HUES6 (cell line): Measurements from ENCODE around the gene ARPIN.
"Not testable (repeated sequence)": the region's sequence is repeated elsewhere in the genome, so short reads cannot be mapped to it uniquely, and the experiment has no call there.

Source experiments
- H3K27ac ChIP-seq: 2 replicates; pipeline ENCODE4 v1.7.0; 2013; ENCODE audit warnings: low read depth, mild to moderate bottlenecking, low read length, inconsistent platforms
- H3K27me3 ChIP-seq: 2 replicates; pipeline ENCODE4 v1.6.1; 2013; ENCODE audit warnings: low read length; ENCODE audit not compliant: control insufficient read depth, insufficient read depth
- H3K36me3 ChIP-seq: 2 replicates; pipeline ENCODE4 v1.6.1; 2013; ENCODE audit warnings: low read length; ENCODE audit not compliant: control insufficient read depth, insufficient read depth
- H3K4me1 ChIP-seq: 2 replicates; pipeline ENCODE4 v1.6.1; 2013; ENCODE audit warnings: low read length; ENCODE audit not compliant: control insufficient read depth, insufficient read depth
- H3K4me3 ChIP-seq: 2 replicates; pipeline ENCODE4 v1.5.1; 2013; ENCODE audit warnings: low read depth, low read length
- H3K9ac ChIP-seq: one replicate; pipeline ENCODE4 v1.6.1; 2013; ENCODE audit warnings: mild to moderate bottlenecking, low read length
- H3K9me3 ChIP-seq: 2 replicates; pipeline ENCODE4 v1.6.1; 2013; ENCODE audit warnings: low read depth, low read length; ENCODE audit not compliant: control insufficient read depth, insufficient read depth

The ARPIN gene

DNA sequence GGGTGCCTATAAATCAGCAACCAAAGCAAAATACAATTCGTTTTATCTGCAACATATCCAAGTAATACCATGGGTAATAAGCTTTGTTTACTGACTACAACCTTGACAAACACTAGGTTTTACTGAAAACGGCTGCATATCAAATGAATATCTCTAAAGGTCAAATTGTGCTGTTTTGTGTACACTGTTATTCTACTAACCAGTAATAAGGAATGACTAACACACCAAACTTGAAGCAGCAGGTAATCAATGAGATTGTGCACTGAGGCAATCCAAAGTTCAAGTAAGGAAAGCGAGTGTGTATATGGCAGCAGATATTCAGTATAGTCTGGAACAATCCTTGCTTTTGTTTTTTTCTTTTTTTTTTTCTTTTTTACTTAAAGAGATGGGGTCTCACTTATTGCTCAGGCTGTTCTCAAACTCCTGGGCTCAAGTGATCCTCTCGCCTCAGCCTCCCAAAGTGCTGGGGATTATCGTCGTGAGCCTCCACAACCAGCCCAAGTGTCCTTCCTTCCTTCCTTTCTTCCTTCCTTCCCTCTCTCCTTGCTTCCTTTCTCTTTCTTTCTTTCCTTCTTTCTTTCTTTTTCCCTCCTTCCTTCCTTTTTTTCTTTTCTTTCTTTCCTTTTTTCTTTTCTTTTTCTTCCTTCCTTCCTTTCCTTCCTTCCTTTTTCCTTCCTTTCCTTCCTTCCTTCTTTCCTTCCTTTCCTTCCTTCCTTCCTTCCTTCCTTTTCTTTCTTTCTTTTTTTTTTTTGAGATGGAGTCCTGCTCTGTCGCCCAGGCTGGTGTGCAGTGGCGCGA lies 53.9 kb downstream of the ARPIN start:
- Histone ChIP-seq H3K27ac (no peak overlapping the region), H3K36me3 (peaks cover 58% of the 10 kb centered on the region), H3K4me1 (no peaks in the 10 kb centered on the region), H3K27me3 (no peaks in the 10 kb centered on the region), H3K4me3 (no peak overlapping the region), H3K9ac (no peak overlapping the region), H3K9me3 (0 out of 2 replicates have a peak, but pooled peaks cover 2% of the 10 kb centered on the region)

DNA sequence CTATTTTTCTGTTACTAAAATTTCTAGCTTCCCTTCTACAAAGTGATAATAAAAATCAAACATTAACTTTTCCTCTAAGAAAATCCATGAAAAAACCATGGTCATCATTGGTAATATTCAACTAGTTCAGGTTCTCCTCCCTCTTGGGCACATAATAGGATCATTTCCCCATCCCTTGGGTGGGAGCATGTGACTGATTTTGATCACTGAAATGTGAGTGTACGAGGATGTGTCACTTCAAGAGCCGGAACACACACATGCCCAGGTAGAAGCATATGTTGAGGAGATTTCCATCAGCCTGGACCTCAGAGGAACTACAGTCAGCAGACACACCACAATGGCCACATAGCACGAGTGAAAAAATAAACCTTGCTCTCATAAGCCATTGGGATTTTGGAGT lies 55.1 kb downstream of the ARPIN start:
- H3K4me3 ChIP-seq = no peak overlapping the region
- H3K36me3 ChIP-seq = peaks cover 52% of the 10 kb centered on the region
- H3K9me3 ChIP-seq = 0 out of 2 replicates have a peak, but pooled peaks cover 2% of the 10 kb centered on the region
- H3K27ac ChIP-seq = no peak overlapping the region
- no peak overlapping the region for H3K9ac ChIP-seq
- H3K4me1 ChIP-seq = no peaks in the 10 kb centered on the region
- no peaks in the 10 kb centered on the region for H3K27me3 ChIP-seq

DNA sequence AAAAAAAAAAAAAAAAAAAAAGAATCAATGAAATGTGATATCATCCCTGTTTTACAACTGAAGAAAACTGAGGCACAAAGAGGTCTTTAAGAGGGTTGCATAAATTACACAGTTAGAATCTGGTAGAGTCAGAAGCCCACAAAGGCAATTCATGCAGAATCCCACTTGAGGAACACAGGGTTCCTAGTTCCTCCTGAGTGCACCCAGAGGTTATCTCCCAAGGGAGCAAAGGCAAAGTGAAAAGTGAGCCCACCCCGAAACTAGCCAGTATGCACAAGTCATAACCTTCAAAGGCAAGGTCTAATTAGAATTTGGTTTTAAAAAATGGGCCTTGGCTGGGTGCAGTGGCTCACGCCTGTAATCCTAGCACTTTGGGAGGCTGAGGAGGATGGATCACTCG lies 56.8 kb downstream of the ARPIN start:
- Histone ChIP-seq H3K36me3 (peaks cover 48% of the 10 kb centered on the region), H3K27me3 (no peaks in the 10 kb centered on the region), H3K27ac (no peak overlapping the region), H3K9ac (no peak overlapping the region), H3K4me1 (no peaks in the 10 kb centered on the region), H3K4me3 (no peak overlapping the region), H3K9me3 (0 out of 2 replicates have a peak, but pooled peaks cover 2% of the 10 kb centered on the region)

DNA sequence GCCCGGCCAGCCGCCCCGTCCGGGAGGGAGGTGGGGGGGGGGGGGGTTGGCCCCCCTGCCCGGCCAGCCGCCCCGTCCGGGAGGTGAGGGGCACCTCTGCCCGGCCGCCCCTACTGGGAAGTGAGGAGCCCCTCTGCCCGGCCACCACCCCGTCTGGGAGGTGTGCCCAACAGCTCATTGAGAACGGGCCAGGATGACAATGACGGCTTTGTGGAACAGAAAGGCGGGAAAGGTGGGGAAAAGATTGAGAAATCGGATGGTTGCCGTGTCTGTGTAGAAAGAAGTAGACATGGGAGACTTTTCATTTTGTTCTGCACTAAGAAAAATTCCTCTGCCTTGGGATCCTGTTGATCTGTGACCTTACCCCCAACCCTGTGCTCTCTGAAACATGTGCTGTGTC lies 57.9 kb downstream of the ARPIN start:
- not testable (repeated sequence) for H3K4me3 ChIP-seq, H3K9ac ChIP-seq, H3K27me3 ChIP-seq, H3K9me3 ChIP-seq, H3K27ac ChIP-seq, H3K4me1 ChIP-seq
- H3K36me3 ChIP-seq = peaks cover 43% of the 10 kb centered on the region

DNA sequence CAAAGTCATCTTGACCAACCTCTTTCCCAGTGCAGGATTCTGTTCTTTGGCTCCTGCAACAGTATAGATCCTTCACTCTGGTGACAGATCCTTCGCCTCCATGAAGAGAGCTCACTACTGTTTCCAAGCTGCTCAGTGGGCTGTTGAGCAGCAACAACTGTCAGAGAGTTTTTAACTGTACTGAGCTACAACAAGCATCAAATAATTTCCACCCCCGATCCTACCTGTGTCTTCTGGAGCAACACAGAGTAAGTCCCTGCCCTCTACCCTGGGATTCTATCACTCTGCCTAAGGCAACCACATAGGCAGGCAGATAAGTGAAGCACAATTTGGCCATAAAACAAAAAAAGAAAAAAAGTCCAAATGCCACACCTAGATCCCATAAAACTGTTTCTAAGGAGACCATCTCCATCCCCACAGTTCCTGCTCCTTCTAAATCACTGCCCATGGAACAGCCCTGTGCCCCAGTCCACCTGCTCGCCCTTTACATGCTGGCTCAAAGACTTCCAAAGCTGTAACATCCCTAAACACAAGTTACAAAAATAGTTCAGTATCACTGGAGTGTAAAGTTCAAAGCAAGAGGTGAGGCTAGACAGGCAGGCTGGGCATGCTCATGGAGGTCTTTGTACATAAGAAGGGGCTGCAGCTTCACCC lies 60.3 kb downstream of the ARPIN start:
- Histone ChIP-seq H3K27me3 (no peaks in the 10 kb centered on the region), H3K27ac (no peak overlapping the region), H3K36me3 (peaks cover 43% of the 10 kb centered on the region), H3K4me1 (no peaks in the 10 kb centered on the region), H3K9ac (no peak overlapping the region), H3K9me3 (0 out of 2 replicates have a peak, but pooled peaks cover 2% of the 10 kb centered on the region), H3K4me3 (no peak overlapping the region)

DNA sequence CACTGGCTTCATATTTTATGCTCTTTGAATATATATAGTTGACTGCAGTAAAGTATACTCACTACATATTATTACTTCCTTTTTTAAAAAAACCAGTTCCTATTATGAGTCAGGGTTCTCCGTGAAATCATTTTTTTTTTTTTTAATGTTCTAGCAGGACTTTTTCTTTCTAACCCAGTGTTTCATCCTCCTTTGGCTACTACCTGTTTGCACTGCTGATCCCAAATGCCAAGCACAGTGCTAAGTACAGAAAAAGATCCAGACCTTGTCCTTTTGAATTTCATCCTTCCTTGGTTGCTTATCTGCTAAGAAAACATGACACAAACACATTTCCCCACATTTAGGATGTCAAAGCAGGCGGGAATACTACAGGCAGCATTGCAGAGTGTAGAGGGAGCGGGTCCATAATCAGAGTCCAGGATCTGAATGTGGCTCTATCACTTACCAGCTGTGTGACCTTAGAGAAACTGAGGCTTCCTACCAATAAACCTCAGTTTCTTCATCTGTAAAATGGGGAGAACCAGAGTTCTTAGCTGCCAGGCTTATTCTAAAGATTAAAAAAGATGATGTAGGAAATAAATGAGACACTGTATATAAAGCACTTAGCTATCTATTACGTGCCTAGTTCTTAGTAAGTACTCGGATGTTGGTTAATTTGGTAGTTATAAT lies 60.9 kb downstream of the ARPIN start:
- H3K4me1 ChIP-seq = no peaks in the 10 kb centered on the region
- no peak overlapping the region for H3K9ac ChIP-seq
- no peak overlapping the region for H3K4me3 ChIP-seq
- no peaks in the 10 kb centered on the region for H3K27me3 ChIP-seq
- peaks cover 38% of the 10 kb centered on the region for H3K36me3 ChIP-seq
- H3K9me3 ChIP-seq = 0 out of 2 replicates have a peak, but pooled peaks cover 2% of the 10 kb centered on the region
- no peak overlapping the region for H3K27ac ChIP-seq

DNA sequence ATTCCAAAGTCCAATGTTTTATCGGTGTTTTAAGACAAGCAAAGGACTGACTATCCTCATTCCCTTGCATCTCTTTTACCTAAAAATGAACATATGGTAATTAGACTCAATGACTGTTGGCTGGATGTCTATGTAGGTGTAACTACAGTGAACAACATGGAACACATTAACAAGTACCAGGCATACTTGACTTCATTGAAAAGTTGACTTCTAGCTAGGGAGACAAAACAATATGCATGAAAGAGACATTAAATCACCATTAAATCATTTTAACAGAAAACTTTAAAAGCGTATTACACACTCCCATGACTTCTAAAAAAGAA lies 63.8 kb downstream of the ARPIN start:
- H3K9ac ChIP-seq = no peak overlapping the region
- no peaks in the 10 kb centered on the region for H3K4me1 ChIP-seq

DNA sequence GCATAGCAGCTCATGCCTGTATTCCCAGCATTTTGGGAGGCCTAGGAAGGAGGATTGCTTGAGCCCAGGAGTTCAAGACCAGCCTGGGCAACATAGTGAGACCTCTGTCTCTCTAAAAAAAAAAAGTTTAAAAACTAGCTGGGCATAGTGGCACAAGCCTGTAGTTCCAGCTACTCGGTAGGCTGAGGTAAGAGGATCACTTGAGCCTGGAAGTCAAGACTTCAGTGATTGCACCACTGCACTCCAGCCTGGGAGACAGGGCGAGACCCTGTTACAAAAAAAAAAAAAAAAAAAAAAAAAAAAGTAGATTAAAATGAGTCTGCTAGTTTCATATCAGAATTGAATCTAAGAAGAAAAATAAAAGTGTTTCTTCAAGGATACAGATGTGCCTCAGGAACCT lies 65.7 kb downstream of the ARPIN start:
- Histone ChIP-seq H3K4me1 (no peaks in the 10 kb centered on the region), H3K4me3 (no peak overlapping the region), H3K9me3 (no peaks in the 10 kb centered on the region), H3K27ac (no peak overlapping the region), H3K9ac (no peak overlapping the region), H3K27me3 (no peaks in the 10 kb centered on the region), H3K36me3 (peaks cover 22% of the 10 kb centered on the region)

More for the DNA sequence above, 63.8 kb downstream of the ARPIN start:
- H3K36me3 ChIP-seq = peaks cover 34% of the 10 kb centered on the region
- H3K9me3 ChIP-seq = no peaks in the 10 kb centered on the region
- no peak overlapping the region for H3K27ac ChIP-seq
- no peak overlapping the region for H3K4me3 ChIP-seq
- H3K27me3 ChIP-seq = no peaks in the 10 kb centered on the region

DNA sequence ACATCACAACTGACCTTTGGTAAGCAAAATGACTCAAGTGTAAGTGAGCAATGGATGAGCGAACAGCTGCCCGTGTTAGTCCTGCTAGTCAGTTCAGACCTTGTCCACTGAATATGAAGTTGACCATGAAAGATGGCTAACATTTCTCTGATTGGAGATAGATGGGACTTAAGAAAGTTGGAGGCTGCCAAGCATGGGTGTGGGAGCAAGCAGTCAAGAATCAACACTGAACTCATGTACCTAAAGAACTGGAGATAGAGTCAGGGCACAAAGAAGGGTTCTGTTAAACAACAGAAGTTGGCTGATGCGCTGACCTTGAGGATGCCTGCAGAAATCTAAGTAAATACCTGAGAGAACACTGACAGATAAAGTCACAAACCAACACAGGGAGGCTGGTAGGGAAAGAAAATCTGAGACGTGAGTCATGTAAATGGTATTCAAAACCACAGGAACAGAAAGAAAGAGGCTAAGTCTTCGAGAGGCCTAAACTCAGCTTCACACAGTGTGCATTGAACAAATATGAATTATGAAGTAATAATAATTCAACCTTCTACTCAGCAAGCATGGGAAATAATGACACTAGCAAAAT lies 67.4 kb downstream of the ARPIN start:
- Histone ChIP-seq H3K4me1 (no peaks in the 10 kb centered on the region), H3K9ac (no peak overlapping the region), H3K27ac (no peak overlapping the region), H3K4me3 (no peak overlapping the region), H3K9me3 (no peaks in the 10 kb centered on the region), H3K27me3 (no peaks in the 10 kb centered on the region), H3K36me3 (peaks cover 20% of the 10 kb centered on the region)
